ENCODE measurements around the gene GMEB2. TPM values are rescaled to one million over a fixed set of nuclear protein-coding genes. Genes with fewer than 3 reads are reported as not detected.
"Not testable (repeated sequence)": the region's sequence is repeated elsewhere in the genome, so short reads cannot be mapped to it uniquely, and the experiment has no call there.

GMEB2 gene
- total RNA-seq, 1 donor = 27.1 TPM

GRCh38 chr20:63648895-63649589 lies 22.1 kb upstream of the GMEB2 start:
- Histone ChIP-seq H3K27me3 (ENCODE audit: insufficient read depth, low read length) (peaks cover 2% of the 10 kb centered on the region), H3K4me3 (ENCODE audit: low read length) (no peak overlapping the region), H3K4me1 (ENCODE audit: insufficient read depth, low read length) (peaks cover 14% of the 10 kb centered on the region), H3K9me3 (ENCODE audit: low read depth, low read length) (no peaks in the 10 kb centered on the region)

- no peak overlapping the region for H3K4me3 ChIP-seq (ENCODE audit: low read length)
- H3K4me1 ChIP-seq (ENCODE audit: insufficient read depth, low read length) = peaks cover 9% of the 10 kb centered on the region
- H3K27me3 ChIP-seq (ENCODE audit: insufficient read depth, low read length) = peaks cover 2% of the 10 kb centered on the region
- H3K9me3 ChIP-seq (ENCODE audit: low read depth, low read length) = no peaks in the 10 kb centered on the region
Observed at GRCh38 chr20:63648190-63648589, 21.3 kb upstream of the GMEB2 start.

GRCh38 chr20:63645218-63645617 lies 18.3 kb upstream of the GMEB2 start:
- H3K4me1 ChIP-seq (ENCODE audit: insufficient read depth, low read length) = peaks cover 11% of the 10 kb centered on the region
- no peaks in the 10 kb centered on the region for H3K27me3 ChIP-seq (ENCODE audit: insufficient read depth, low read length)
- H3K4me3 ChIP-seq (ENCODE audit: low read length) = no peak overlapping the region
- no peaks in the 10 kb centered on the region for H3K9me3 ChIP-seq (ENCODE audit: low read depth, low read length)

- H3K4me1 ChIP-seq (ENCODE audit: insufficient read depth, low read length) = peaks cover 24% of the 10 kb centered on the region
- H3K9me3 ChIP-seq (ENCODE audit: low read depth, low read length) = no peaks in the 10 kb centered on the region
- no peaks in the 10 kb centered on the region for H3K27me3 ChIP-seq (ENCODE audit: insufficient read depth, low read length)
- H3K4me3 ChIP-seq (ENCODE audit: low read length) = no peak overlapping the region
Observed at GRCh38 chr20:63643946-63644345, 17.0 kb upstream of the GMEB2 start.

GRCh38 chr20:63643499-63643898 lies 16.6 kb upstream of the GMEB2 start:
- Histone ChIP-seq H3K27me3 (ENCODE audit: insufficient read depth, low read length) (no peaks in the 10 kb centered on the region), H3K4me3 (ENCODE audit: low read length) (no peak overlapping the region), H3K9me3 (ENCODE audit: low read depth, low read length) (no peaks in the 10 kb centered on the region), H3K4me1 (ENCODE audit: insufficient read depth, low read length) (peaks cover 29% of the 10 kb centered on the region)

- H3K4me3 ChIP-seq (ENCODE audit: low read length) = peak overlapping the region; percentile 20
- no peaks in the 10 kb centered on the region for H3K9me3 ChIP-seq (ENCODE audit: low read depth, low read length)
- H3K27me3 ChIP-seq (ENCODE audit: insufficient read depth, low read length) = no peaks in the 10 kb centered on the region
- H3K4me1 ChIP-seq (ENCODE audit: insufficient read depth, low read length) = peaks cover 36% of the 10 kb centered on the region
Observed at GRCh38 chr20:63642527-63643247, 15.8 kb upstream of the GMEB2 start.

- Histone ChIP-seq H3K27me3 (ENCODE audit: insufficient read depth, low read length) (no peaks in the 10 kb centered on the region), H3K4me1 (ENCODE audit: insufficient read depth, low read length) (peaks cover 43% of the 10 kb centered on the region), H3K9me3 (ENCODE audit: low read depth, low read length) (no peaks in the 10 kb centered on the region), H3K4me3 (ENCODE audit: low read length) (peak overlapping the region; percentile 77)
Observed at GRCh38 chr20:63641792-63642523, 15.1 kb upstream of the GMEB2 start.

GRCh38 chr20:63641146-63641791 lies 14.4 kb upstream of the GMEB2 start:
- no peaks in the 10 kb centered on the region for H3K27me3 ChIP-seq (ENCODE audit: insufficient read depth, low read length)
- no peaks in the 10 kb centered on the region for H3K9me3 ChIP-seq (ENCODE audit: low read depth, low read length)
- peak overlapping the region; percentile 77 for H3K4me3 ChIP-seq (ENCODE audit: low read length)
- H3K4me1 ChIP-seq (ENCODE audit: insufficient read depth, low read length) = peaks cover 50% of the 10 kb centered on the region

- H3K27me3 ChIP-seq (ENCODE audit: insufficient read depth, low read length); H3K9me3 ChIP-seq (ENCODE audit: low read depth, low read length): not testable (repeated sequence)
- Histone ChIP-seq H3K4me3 (ENCODE audit: low read length) (peak overlapping the region; percentile 77), H3K4me1 (ENCODE audit: insufficient read depth, low read length) (peaks cover 56% of the 10 kb centered on the region)
Observed at GRCh38 chr20:63640686-63641085, 13.8 kb upstream of the GMEB2 start.

GRCh38 chr20:63640086-63640485 lies 13.2 kb upstream of the GMEB2 start:
- Histone ChIP-seq H3K27me3 (ENCODE audit: insufficient read depth, low read length) (no peaks in the 10 kb centered on the region), H3K4me1 (ENCODE audit: insufficient read depth, low read length) (peaks cover 62% of the 10 kb centered on the region), H3K4me3 (ENCODE audit: low read length) (peak overlapping the region; percentile 77), H3K9me3 (ENCODE audit: low read depth, low read length) (no peaks in the 10 kb centered on the region)

- no peaks in the 10 kb centered on the region for H3K27me3 ChIP-seq (ENCODE audit: insufficient read depth, low read length)
- H3K9me3 ChIP-seq (ENCODE audit: low read depth, low read length) = no peaks in the 10 kb centered on the region
- peak overlapping the region; percentile 77 for H3K4me3 ChIP-seq (ENCODE audit: low read length)
- peaks cover 70% of the 10 kb centered on the region for H3K4me1 ChIP-seq (ENCODE audit: insufficient read depth, low read length)
Observed at GRCh38 chr20:63639093-63639975, 12.4 kb upstream of the GMEB2 start.

GRCh38 chr20:63636752-63637628 lies 10.1 kb upstream of the GMEB2 start:
- H3K9me3 ChIP-seq (ENCODE audit: low read depth, low read length) = no peaks in the 10 kb centered on the region
- no peak overlapping the region for H3K4me3 ChIP-seq (ENCODE audit: low read length)
- H3K4me1 ChIP-seq (ENCODE audit: insufficient read depth, low read length) = peaks cover 85% of the 10 kb centered on the region
- H3K27me3 ChIP-seq (ENCODE audit: insufficient read depth, low read length) = no peaks in the 10 kb centered on the region

- H3K4me1 ChIP-seq (ENCODE audit: insufficient read depth, low read length) = peaks cover 94% of the 10 kb centered on the region
- H3K9me3 ChIP-seq (ENCODE audit: low read depth, low read length) = no peaks in the 10 kb centered on the region
- H3K4me3 ChIP-seq (ENCODE audit: low read length) = no peak overlapping the region
- H3K27me3 ChIP-seq (ENCODE audit: insufficient read depth, low read length) = no peaks in the 10 kb centered on the region
Observed at GRCh38 chr20:63635431-63636141, 8.7 kb upstream of the GMEB2 start.
